ENCODE data around the gene ELMO1.
A peak's percentile ranks its signal among the peaks of the same experiment; 100 is the strongest.

ELMO1 gene

GRCh38 chr7:37405128-37405527, 43.5 kb downstream of the ELMO1 start:
- DNase-seq = no peak

- no peak for DNase-seq
Measured at GRCh38 chr7:37399876-37400421, 48.7 kb downstream of the ELMO1 start.

- no peak for DNase-seq
Measured at GRCh38 chr7:37398403-37398802, 50.3 kb downstream of the ELMO1 start.

GRCh38 chr7:37395618-37396259, 52.9 kb downstream of the ELMO1 start:
- no peak for DNase-seq

- DNase-seq = no peak
Measured at GRCh38 chr7:37394158-37394557, 54.5 kb downstream of the ELMO1 start.

- no peak for DNase-seq
Measured at GRCh38 chr7:37393476-37393875, 55.2 kb downstream of the ELMO1 start.

GRCh38 chr7:37392673-37393017, 56.0 kb downstream of the ELMO1 start:
- DNase-seq = no peak

- DNase-seq = no peak
Measured at GRCh38 chr7:37391791-37392672, 56.6 kb downstream of the ELMO1 start.

GRCh38 chr7:37390114-37390513, 58.5 kb downstream of the ELMO1 start:
- DNase-seq = no peak

GRCh38 chr7:37388811-37389210, 59.9 kb downstream of the ELMO1 start:
- DNase-seq = no peak

GRCh38 chr7:37385787-37386186, 62.9 kb downstream of the ELMO1 start:
- DNase-seq = no peak

GRCh38 chr7:37382546-37383088, 66.0 kb downstream of the ELMO1 start:
- no peak for DNase-seq

- no peak for DNase-seq
Measured at GRCh38 chr7:37380831-37381230, 67.8 kb downstream of the ELMO1 start.

- no peak for DNase-seq
Measured at GRCh38 chr7:37379546-37380277, 69.0 kb downstream of the ELMO1 start.

GRCh38 chr7:37377231-37377630, 71.4 kb downstream of the ELMO1 start:
- no peak for DNase-seq

- DNase-seq = peak; percentile 9 to 24
Measured at GRCh38 chr7:37376386-37376785, 72.3 kb downstream of the ELMO1 start.

GRCh38 chr7:37372750-37373149, 75.9 kb downstream of the ELMO1 start:
- no peak for DNase-seq

- DNase-seq = no peak
Measured at GRCh38 chr7:37371755-37372154, 76.9 kb downstream of the ELMO1 start.

GRCh38 chr7:37369906-37370305, 78.8 kb downstream of the ELMO1 start:
- no peak for DNase-seq

- no peak for DNase-seq
Measured at GRCh38 chr7:37368540-37368939, 80.1 kb downstream of the ELMO1 start.

GRCh38 chr7:37367010-37367409, 81.7 kb downstream of the ELMO1 start:
- no peak for DNase-seq

GRCh38 chr7:37366445-37366844, 82.2 kb downstream of the ELMO1 start:
- no peak for DNase-seq

GRCh38 chr7:37365405-37365804, 83.3 kb downstream of the ELMO1 start:
- no peak for DNase-seq
